NCI-H1694 (cell line): ENCODE results near the gene IKZF3.
"Not testable (repeated sequence)": the region's sequence is repeated elsewhere in the genome, so short reads cannot be mapped to it uniquely, and the experiment has no call there.

Experiments
- DNase-seq: peaks from one replicate; lab custom pipeline; 2025; lab: John Stamatoyannopoulos, UW

Gene IKZF3

DNA sequence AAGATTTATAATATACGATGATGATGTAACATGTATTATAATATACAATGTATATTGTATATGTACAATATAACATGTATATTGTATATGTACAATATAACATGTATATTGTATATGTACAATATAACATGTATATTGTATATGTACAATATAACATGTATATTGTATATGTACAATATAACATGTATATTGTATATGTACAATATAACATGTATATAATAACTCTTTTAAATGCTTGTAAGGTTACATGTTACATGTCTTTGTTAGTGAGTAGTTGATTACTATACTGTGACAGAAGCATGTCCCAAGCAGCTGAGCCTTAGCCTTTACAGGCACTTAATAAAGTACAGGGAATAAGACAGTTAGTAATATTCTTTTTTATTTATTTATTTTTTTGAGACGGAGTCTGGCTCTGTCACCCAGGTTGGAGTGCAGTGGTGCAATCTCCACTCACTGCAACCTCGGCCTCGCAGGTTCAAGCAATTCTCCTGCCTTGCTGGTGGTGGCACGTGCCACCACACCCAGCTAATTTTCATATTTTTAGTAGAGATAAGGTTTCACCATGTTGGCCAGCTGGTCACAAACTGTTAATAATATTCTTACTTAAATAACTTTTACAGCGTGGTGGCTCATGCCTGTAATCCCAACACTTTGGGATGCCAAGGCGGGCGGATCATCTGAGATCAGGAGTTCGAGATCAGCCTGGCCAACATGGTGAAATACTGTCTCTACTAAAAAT, 8.0 kb downstream of the IKZF3 start:
- not testable (repeated sequence) for DNase-seq

DNA sequence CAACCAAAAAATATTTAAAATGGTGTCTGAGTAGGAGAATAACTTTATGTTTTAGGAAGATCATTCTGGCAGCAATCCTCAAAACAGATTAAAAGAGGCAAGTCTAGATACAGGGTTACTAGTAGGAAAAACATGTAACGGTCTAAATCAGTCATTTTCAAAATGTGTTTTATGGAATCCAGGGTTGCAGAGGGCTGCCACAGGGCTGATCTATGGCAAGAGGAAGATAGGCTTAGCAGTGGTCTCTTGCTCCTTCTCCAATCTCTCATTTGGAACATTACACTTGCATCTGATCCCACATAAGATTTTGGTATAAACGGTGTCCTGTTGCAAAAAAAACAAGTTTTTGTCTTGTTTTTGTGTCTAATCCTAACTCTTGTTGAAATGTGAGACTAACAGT, 9.2 kb downstream of the IKZF3 start:
- DNase-seq, result no peak

DNA sequence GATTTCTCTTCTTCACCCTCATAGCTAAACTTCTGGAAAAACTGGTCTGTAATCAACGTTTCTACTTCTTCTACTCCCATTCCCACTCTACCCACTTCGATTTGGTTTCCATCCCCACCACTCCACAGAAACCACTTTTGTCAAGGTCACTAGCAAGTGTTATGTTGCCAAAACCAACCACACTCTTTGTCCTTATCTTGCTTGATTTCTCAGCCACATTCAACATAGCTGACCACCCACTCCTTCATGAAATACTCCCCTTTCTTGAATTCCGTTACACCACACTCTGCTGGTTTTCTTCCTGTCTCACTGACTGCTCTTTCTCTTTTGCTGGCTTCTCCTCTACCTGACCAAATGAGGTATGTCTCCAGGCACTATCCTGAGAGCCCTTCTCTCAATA, 11.9 kb downstream of the IKZF3 start:
- no peak for DNase-seq

DNA sequence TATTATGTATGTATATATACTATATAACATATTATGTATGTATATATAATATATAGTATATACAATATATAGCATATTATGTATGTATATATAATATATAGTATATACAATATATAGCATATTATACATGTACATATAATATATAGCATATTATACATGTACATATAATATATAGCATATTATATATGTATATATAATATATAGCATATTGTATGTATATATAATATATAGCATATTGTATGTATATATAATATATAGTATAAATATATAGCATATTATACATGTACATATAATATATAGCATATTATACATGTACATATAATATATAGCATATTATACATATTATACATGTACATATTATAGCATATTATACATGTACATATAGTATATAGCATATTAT, 13.9 kb downstream of the IKZF3 start:
- DNase-seq, result not testable (repeated sequence)

DNA sequence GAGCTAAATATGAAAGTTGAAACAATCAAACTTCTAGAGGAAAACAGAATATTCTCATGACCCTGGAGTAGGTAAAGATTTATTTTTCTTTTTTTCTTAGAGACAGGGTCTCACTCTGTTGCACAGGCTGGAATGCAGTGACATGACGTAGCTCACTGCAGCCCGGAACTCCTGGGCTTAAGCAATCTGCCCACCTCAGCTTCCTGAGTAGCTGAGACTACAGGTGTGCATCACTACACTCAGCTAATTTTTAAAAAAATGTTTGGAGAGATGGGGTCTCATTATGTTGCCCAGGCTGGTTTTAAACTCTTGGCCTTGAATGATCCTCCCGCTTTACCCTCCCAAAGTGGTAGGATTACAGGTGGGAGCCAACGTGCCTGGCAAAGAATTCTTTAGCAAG, 15.5 kb downstream of the IKZF3 start:
- no peak for DNase-seq

DNA sequence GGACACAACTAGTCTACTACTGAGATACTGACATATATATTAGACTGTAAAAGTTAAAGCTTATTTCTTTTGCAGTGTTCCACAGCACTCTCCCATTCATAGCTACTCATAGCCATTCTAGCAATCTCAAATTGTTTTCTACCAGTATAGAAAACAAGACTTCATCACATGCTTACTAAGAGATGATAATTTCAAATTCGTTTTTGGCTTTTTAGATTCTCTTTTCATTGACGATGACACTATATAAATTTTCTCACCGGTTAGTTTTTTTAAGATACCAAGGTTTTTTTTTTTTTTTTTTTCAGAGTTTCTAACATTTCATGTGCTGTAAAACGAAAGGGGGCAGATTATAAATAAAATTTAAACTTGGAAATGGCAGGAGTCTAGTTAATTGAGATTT, 17.9 kb downstream of the IKZF3 start:
- DNase-seq, result no peak

DNA sequence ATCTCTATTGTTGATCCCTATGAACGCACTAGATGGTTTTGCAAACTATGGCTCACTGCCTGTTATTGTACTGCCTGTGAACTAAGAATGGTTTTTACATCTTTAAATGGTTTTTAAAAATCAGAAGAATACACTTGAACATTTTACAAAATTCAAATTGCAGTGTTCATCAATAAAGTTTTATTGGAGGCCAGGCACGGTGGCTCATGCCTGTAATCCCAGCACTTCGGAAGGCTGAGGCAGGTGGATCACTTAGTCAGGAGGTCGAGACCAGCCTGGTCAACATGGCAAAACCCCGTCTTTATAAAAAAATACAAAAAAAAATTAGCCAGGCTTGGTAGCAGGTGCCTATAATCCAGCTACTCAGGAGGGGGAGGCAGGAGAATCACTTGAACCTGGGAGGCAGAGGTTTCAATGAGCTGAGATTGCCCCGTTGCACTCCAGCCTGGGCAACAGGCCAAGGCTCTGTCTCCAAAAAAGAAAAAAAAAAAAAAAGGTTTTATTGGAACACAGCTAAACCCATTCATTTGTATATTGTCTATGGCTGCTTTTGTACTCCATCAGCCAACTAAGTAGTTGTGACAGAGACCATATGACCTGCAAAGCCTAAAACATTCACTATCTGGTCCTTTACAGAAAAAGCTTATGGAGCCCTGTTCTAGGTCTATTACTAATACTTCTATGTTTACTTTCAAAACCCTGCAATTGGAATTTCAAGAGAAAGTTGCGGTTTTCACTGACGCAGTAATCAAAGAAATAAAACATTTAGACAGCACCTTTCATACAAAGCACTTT, 18.9 kb downstream of the IKZF3 start:
- peak; percentile 10 for DNase-seq

DNA sequence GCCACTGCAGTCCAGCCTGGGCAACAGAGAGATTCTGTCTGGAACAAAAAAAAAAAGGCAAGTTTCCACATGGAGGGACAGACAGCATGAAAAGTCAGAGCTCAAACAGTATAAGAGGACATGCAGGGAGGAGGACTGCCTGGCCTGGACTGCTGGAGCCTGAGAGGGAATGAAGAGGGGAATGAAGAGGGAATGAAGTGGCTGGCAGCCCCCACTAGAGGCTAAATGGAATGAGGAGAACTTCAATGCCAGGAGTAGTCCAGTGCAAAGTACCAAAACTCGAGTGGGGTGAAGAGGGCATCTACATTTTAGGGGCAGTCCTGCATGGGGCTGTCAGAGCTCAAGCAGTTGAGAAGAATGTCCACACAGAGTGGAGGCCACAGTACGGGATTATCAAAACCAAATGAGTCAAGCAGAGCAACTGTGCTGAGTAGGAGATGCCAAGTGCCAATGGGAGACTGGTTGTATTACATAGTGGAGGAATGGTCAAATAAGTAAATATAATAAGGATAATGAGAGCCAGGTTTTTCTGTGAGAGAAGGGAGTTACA, 22.9 kb downstream of the IKZF3 start:
- DNase-seq, result no peak

DNA sequence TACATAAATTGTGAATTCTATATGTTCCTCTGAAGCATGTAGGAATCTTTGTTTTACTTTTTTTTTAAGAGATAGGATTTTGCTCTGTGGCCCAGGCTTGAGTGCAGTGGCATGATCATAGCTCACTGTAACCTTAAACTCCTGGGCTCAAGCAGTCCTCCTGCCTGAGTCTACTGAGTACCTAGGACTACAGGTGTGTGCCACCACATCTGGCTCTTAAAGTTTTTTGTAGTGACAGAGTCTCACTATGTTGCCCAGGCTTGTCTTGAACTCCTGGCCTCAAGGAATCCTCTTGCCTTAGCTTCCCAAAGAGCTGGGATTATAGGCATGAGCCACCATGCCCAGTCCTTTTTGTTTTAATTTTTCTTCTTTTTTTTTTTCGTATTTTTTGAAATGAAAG, 25.3 kb downstream of the IKZF3 start:
- DNase-seq, result no peak

DNA sequence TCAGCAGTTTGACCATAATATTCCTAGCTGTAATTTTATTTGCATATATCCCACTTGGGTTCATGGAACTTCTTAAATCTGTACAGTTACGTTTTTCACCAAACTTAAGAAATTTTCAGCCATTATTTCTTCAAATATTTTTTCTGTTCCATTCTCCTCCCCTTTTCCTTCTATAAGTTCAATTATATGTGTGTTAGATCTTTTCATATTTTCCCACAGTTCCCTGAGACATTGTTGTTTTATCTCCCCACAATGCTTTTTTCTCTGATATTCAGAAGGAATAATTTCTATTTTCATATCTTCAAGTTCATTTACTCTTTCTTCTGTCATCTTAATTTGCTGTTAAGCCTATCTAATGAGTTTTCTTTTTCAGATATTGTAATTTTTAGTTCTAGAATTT, 26.1 kb downstream of the IKZF3 start:
- DNase-seq, result no peak

DNA sequence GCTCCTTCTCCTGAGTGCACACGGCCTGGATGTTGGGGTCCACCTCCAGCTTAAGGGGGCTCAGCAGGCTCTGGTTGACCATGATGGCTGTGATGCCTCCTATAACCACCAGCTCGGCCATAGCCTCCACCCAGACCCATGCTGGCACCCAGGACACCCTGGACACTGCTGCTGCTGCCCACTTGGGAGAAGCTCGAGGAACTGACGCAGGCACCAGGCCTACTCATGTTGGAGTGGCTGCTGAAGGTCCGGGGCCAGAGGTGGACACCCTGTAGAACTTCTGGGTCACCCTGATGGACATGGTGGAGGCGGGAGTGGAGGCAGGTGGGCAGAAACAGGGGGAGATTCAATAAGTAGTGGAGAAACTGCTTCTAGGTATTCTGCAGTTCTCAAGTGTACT, 28.0 kb downstream of the IKZF3 start:
- no peak for DNase-seq

DNA sequence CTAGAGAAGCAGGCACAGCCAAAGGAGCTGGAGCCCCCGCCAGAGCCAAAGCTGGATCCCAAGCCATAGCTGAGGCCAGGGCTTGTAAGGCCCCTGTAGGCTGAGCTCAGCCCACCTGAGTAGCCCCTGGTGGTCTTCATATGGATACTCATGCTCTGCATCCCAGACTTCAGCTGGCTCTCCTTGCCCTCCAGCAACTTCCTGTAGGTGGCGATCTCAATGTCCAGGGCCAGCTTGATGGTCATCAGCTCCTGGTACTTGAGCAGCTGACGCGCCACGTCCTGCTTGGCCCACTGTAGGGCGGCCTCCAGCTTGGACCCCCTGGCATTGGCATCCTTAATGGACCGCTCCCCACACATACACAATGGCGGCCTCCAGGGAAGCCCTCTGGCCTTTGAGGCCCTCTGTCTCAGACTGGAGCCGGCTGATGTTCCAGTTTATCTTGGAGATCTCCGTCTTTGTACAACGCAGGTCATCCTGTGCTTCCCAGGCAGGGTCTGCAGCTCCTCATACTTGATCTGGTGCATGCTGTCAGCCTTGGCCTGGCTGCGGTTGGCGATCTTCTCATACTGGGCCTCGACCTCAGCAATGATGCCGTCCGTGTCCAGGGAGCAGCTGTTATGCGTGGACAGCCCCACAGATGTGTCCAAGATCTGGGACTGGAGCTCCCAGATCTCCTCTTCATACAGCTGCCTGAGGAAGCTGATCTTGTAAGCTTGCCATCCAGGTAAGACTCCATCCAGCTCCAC, 28.9 kb downstream of the IKZF3 start:
- DNase-seq, result no peak

DNA sequence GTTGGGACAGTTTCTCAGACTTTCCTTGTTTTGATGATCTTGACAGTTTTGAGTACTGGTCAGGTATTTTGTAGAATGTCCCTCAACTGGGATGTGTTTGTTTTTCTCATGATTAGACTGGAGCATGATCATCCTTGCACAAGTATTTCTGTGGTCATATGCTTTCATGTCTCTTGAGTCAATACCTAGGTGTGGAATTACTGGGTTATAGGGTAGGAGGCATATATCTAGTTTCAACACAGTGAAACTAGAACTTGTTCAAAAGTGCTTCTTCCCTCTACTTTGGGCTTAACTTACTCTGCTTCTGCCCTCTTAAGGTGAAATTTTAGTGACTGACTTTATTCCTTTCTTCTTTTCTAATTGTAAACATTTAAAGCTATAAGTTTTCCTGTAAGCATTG, 30.1 kb downstream of the IKZF3 start:
- no peak for DNase-seq

DNA sequence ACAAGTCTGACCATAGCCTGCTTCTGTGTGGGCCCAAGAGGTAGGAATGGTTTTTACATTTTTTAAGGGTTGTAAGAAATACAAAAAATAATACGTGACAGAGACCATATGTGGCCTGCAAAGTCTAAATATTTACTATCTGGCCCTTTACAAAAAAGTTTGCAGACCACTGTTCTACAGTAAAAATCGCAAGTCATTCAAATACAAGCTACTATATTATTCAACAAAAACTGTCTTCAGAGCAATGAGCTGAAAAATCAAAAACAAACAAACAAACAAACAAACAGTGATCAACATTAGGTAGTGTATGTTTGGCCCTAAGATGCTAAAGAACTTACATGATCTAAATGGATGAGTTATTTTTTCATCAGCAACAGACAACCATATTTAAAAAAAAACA, 32.5 kb downstream of the IKZF3 start:
- DNase-seq, result no peak

DNA sequence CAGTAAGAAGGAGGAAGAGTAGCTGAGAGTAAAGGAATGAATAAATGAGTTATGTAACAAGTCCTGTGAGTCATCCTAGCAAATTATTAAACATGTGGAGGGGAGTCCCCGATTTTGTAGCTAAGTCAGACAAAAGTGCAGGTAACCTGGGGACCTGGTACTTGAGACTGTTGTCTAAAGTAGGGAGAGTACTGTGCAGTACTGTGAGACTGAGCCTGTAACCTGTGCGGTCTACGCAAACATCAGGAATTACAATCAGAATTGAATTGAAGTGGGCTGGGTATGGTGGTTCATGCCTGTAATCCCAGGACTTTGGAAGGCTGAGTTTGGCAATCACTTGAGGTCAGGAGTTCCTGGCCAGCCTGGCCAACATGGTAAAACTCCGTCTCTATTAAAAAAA, 35.7 kb downstream of the IKZF3 start:
- DNase-seq, result no peak

DNA sequence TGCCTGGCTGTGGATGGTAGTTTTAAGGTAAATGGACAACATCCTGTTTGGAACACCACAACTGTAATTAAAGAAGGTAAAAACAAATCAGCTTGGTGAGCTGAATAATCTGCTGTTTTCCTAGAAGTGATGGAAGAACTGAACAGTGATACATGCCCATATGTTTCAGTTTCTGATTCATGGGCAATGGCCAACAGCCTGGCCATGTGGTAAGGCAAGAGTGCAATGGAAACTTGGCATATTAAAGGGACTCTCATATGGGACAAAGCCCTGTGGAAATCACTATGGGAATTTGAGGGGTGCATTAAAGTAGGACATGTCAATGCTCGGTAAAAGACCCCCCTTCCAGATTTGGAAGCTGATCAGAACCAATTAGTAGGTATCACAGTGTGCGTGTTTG, 37.8 kb downstream of the IKZF3 start:
- DNase-seq, result no peak

DNA sequence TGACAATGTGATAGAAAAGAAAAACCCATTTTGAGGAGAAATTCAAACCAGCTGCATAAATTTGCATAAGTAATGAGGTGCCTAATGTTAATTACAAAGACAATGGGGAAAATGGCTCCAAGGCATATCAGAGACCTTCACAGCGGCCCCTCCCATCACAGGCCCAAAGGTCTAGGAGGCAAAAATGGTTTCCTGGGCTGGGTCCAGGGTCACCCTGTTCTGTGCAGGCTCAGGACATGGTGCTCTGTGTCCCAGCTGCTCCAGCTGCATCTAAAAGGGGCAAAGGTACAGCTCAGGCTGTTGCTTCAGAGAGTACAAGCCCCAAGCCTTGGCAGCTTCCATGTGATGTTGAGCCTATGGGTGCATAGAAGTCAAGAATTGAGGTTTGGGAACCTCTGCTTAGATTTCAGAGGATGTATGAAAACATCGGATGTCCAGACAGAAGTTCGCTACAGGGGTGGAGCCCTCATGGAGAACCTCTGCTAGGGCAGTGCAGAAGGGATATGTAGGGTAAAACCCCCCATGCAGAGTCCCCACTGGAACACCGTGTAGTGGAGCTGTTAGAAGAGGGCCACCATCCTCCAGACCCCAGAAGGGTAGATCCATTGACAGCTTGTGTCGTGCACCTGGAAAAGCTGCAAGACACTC, 40.6 kb downstream of the IKZF3 start:
- DNase-seq, result no peak

DNA sequence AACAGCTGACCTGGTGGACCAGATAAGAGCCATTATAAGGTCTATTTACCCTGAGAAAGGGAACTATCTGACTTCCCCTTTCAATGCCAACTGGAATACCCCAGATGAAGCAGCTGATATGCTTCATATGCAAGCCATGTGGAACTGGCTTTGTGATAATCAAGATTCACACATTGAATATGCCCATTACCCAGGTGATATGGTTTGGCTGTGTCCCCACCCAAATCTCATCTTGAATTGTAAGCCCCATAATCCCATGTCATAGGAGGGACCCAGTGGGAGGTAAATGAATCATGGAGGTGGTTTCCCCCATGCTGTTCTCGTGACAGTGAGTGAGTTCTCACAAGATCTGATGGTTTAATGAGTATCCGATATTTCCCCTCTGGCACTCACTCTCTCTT, 42.1 kb downstream of the IKZF3 start:
- no peak for DNase-seq

DNA sequence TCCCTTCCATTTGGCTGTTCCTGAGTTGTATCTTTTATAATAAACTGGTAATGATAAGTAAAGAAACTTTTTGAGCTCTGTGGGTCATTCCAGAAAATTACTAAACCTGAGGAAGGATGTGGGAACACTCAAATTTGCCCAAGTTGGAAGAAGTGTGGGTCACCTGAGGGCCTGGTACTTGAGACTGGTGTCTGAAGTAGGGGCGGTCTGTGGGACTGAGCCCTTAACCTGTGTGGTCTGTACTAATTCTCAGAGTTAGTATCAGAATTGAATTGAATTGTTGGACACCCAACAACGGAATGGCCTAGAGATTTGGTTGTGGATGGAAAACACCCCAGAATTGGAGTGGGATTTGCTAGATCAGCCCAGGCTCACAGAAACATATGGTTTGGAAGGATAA, 43.1 kb downstream of the IKZF3 start:
- DNase-seq, result no peak

DNA sequence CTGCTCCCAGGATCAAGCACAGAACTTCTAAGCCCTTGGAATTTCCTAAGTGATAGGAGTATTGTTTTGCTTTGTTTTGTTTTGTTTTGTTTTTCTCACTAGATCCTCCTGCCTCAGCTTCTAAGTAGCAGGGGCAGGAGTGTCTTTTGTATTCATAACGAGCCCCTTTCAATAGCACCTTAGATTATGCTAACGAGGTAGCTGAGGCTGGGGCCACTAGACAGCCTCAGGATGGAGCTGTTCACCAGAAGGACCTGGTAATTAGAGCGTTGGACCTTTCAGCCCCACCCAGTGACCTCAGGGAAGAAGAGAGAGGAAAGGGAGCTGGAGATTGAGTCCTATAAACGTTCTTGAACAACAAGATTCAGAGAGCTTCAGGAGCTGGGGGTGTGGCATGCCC, 43.6 kb downstream of the IKZF3 start:
- DNase-seq, result no peak

DNA sequence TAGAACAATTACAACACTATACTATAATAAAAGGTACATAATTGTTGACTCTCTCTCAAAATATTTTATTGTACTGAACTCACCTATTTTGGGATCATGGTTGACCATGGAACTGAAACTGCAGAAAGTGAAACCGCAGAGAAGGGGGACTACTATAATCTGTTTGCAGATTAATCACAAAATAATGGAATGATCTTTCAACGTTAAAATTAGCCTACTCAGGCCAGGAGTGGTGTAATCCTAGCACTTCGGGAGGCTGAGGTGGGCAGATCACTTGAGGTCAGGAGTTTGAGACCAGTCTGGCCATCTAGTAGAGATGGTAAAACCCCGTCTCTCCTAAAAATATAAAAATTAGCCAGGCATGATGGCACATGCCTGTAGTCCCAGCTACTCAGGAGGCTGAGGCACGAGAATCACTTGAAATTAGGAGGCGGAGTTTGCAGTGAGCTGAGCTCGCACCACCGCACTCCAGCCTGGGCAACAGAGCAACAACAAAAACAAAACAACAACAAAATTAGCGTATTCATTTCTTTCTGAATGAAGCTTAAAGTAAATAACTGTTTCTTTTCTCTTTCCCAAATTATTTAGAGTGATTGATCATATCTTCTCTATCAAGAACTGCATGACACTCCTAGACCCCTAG, 45.6 kb downstream of the IKZF3 start:
- no peak for DNase-seq

DNA sequence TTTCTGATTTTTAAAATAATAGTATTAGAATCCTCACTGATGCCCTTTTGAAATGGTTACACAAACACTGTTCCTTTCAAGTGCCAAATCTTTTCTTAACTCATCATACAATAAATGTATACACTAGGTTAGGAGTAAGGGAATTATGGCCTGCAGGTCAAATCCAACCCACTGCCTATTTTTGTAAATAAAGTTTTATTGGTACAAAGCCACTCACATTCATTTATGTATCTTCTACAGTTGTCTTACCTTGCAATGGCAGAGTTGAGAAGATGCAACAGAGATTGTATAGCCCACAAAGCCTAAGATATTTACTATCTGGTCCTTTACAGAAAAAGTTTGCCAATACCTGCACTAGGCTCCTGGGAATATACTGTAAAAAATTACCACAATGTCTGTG, 47.8 kb downstream of the IKZF3 start:
- no peak for DNase-seq
